Measurements from ENCODE around the gene PJA2.

DNA sequence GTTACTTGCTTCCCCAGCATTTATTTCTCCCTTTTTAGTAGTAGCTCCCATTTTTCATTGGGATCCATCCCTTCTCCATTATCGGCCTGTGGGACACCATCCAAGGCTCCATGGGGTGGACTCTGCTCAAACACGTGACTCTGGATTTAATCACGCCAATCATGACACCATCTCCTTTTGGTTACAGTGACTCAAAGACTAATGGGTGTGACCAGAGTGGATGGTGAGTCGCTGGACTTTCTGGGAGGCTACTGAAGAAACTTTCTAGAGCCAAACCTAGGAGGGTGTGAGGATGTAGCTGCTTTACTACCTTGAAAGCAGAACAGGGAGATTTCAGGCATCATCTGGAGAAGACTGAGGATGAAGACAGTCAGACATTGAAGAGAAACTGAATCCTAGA lies 93.1 kb downstream of the PJA2 start:
- TF ChIP-seq, protein P1, sequence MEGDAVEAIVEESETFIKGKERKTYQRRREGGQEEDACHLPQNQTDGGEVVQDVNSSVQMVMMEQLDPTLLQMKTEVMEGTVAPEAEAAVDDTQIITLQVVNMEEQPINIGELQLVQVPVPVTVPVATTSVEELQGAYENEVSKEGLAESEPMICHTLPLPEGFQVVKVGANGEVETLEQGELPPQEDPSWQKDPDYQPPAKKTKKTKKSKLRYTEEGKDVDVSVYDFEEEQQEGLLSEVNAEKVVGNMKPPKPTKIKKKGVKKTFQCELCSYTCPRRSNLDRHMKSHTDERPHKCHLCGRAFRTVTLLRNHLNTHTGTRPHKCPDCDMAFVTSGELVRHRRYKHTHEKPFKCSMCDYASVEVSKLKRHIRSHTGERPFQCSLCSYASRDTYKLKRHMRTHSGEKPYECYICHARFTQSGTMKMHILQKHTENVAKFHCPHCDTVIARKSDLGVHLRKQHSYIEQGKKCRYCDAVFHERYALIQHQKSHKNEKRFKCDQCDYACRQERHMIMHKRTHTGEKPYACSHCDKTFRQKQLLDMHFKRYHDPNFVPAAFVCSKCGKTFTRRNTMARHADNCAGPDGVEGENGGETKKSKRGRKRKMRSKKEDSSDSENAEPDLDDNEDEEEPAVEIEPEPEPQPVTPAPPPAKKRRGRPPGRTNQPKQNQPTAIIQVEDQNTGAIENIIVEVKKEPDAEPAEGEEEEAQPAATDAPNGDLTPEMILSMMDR (IDR thresholded peaks at IDR 0.05): no peak
- TF ChIP-seq POLR2A (IDR thresholded peaks at IDR 0.05): no peak
